H9 (cell line): ENCODE results near the gene ZNF587B. TPM values are rescaled to one million over a fixed set of nuclear protein-coding genes. Genes with fewer than 3 reads are reported as not detected.

Experiments
- DNase-seq: peaks from one replicate; pipeline ENCODE4 v3.0.0-alpha.2; 2017
- H2AFZ ChIP-seq: one replicate; pipeline ENCODE4 v1.6.1; 2013; ENCODE audit warnings: mild to moderate bottlenecking, low read length, control low read depth, moderate library complexity
- H2AK5ac ChIP-seq: 2 replicates; pipeline ENCODE4 v1.6.1; 2013; ENCODE audit warnings: low read length, control low read depth, mixed read lengths; ENCODE audit not compliant: insufficient read length
- H2BK120ac ChIP-seq: one replicate; pipeline ENCODE4 v1.6.1; 2013; ENCODE audit warnings: low read depth, mild to moderate bottlenecking, low read length, control low read depth, inconsistent platforms; ENCODE audit not compliant: poor library complexity, severe bottlenecking
- H2BK12ac ChIP-seq: 2 replicates; pipeline ENCODE4 v1.6.1; 2013; ENCODE audit warnings: low read length, control low read depth, mixed read lengths, low read depth; ENCODE audit not compliant: insufficient read length
- H2BK15ac ChIP-seq: 2 replicates; pipeline ENCODE4 v1.6.1; 2013; ENCODE audit warnings: low read depth, low read length, control low read depth
- H2BK20ac ChIP-seq: one replicate; pipeline ENCODE4 v1.6.1; 2013; ENCODE audit warnings: low read depth, mild to moderate bottlenecking, low read length, control low read depth, inconsistent platforms; ENCODE audit not compliant: poor library complexity, severe bottlenecking
- H2BK5ac ChIP-seq: 2 replicates; pipeline ENCODE4 v1.6.1; 2013; ENCODE audit warnings: low read length, control low read depth, mixed read lengths; ENCODE audit not compliant: insufficient read length
- H3K14ac ChIP-seq: 2 replicates; pipeline ENCODE4 v1.6.1; 2013; ENCODE audit warnings: low read length, control low read depth; ENCODE audit not compliant: insufficient read depth
- H3K18ac ChIP-seq: 2 replicates; pipeline ENCODE4 v1.6.1; 2013; ENCODE audit warnings: low read depth, mild to moderate bottlenecking, mixed read lengths, low read length, control low read depth; ENCODE audit not compliant: insufficient read length
- H3K23ac ChIP-seq: 2 replicates; pipeline ENCODE4 v1.6.1; 2013; ENCODE audit warnings: low read length, control low read depth, mixed read lengths, low read depth; ENCODE audit not compliant: insufficient read length
- H3K23me2 ChIP-seq: 2 replicates; pipeline ENCODE4 v1.6.1; 2013; ENCODE audit warnings: low read depth, mild to moderate bottlenecking, mixed read lengths, low read length, control low read depth; ENCODE audit not compliant: insufficient read length, poor library complexity, severe bottlenecking
- H3K27ac ChIP-seq: 2 replicates; pipeline ENCODE4 v1.5.1; 2013; ENCODE audit warnings: low read length, control low read depth, mixed read lengths, low read depth; ENCODE audit not compliant: insufficient read length
- H3K27me3 ChIP-seq: 2 replicates; pipeline ENCODE4 v1.6.1; 2013; ENCODE audit warnings: low read length, control low read depth, inconsistent platforms; ENCODE audit not compliant: insufficient read depth
- H3K4ac ChIP-seq: 2 replicates; pipeline ENCODE4 v1.6.1; 2013; ENCODE audit warnings: low read depth, mild to moderate bottlenecking, control low read depth, inconsistent platforms, low read length, moderate library complexity
- H3K4me1 ChIP-seq: 2 replicates; pipeline ENCODE4 v1.6.1; 2013; ENCODE audit warnings: low read length, control low read depth, inconsistent platforms; ENCODE audit not compliant: insufficient read depth
- H3K4me2 ChIP-seq: 2 replicates; pipeline ENCODE4 v1.6.1; 2013; ENCODE audit warnings: low read length, control low read depth, mixed read lengths; ENCODE audit not compliant: insufficient read length, insufficient read depth
- H3K56ac ChIP-seq: 2 replicates; pipeline ENCODE4 v1.6.1; 2013; ENCODE audit warnings: low read depth, mild to moderate bottlenecking, mixed read lengths, low read length, control low read depth; ENCODE audit not compliant: insufficient read length
- H3K79me1 ChIP-seq: 2 replicates; pipeline ENCODE4 v1.6.1; 2013; ENCODE audit warnings: low read depth, mild to moderate bottlenecking, moderate library complexity, low read length, control low read depth, inconsistent platforms; ENCODE audit not compliant: insufficient read depth, poor library complexity, severe bottlenecking
- H3K79me2 ChIP-seq: 2 replicates; pipeline ENCODE4 v1.6.1; 2013; ENCODE audit warnings: low read length, control low read depth, inconsistent platforms; ENCODE audit not compliant: insufficient read depth
- H3K9ac ChIP-seq: 2 replicates; pipeline ENCODE4 v1.6.1; 2013; ENCODE audit warnings: low read length, control low read depth, mixed read lengths; ENCODE audit not compliant: insufficient read length; ENCODE audit errors: extremely low read depth
- H3K9me3 ChIP-seq: one replicate; pipeline ENCODE4 v1.6.1; 2013; ENCODE audit warnings: low read depth, low read length, inconsistent platforms; ENCODE audit not compliant: control insufficient read depth
- H3T11ph ChIP-seq: one replicate; pipeline ENCODE4 v1.6.1; 2013; ENCODE audit warnings: mild to moderate bottlenecking, low read length, control low read depth, inconsistent platforms
- H4K20me1 ChIP-seq: one replicate; pipeline ENCODE4 v1.6.1; 2013; ENCODE audit not compliant: control insufficient read depth, insufficient read length, insufficient read depth
- H4K5ac ChIP-seq: 2 replicates; pipeline ENCODE4 v1.6.1; 2013; ENCODE audit warnings: low read depth, mild to moderate bottlenecking, mixed read lengths, low read length, control low read depth; ENCODE audit not compliant: insufficient read length
- H4K8ac ChIP-seq: replicated peaks from 2 replicates; pipeline ENCODE4 v1.6.1; 2013; ENCODE audit warnings: low read length, control low read depth, mixed read lengths, low read depth; ENCODE audit not compliant: insufficient read length
- H4K91ac ChIP-seq: 2 replicates; pipeline ENCODE4 v1.6.1; 2013; ENCODE audit warnings: low read depth, mild to moderate bottlenecking, moderate library complexity, mixed read lengths, low read length, control low read depth; ENCODE audit not compliant: insufficient read length
- H3K27ac Mint-ChIP-seq, 3 experiments: 2 replicates in 2 of 3; 3 replicates in 1 of 3; pipeline ENCODE4 v1.8.0; 2020 to 2021; ENCODE audit warnings: mixed read lengths in 3 of 3, mild to moderate bottlenecking in 1 of 3, moderate library complexity in 1 of 3
- H3K27me3 Mint-ChIP-seq: 2 replicates; pipeline ENCODE4 v1.8.0; 2021; ENCODE audit warnings: low read depth, mild to moderate bottlenecking, moderate library complexity, mixed read lengths
- H3K36me3 Mint-ChIP-seq, 3 experiments: 2 replicates in 2 of 3; 3 replicates in 1 of 3; pipeline ENCODE4 v1.8.0; 2020 to 2021; ENCODE audit warnings: low read depth in 3 of 3, mixed read lengths in 3 of 3; ENCODE audit not compliant: insufficient read depth in 1 of 3
- H3K4me1 Mint-ChIP-seq, 2 experiments: 2 replicates each; pipeline ENCODE4 v1.8.0; 2020; ENCODE audit warnings: mixed read lengths in 2 of 2
- H3K4me3 Mint-ChIP-seq, 2 experiments: 2 replicates in 1 of 2; 3 replicates in 1 of 2; pipeline ENCODE4 v1.8.0; 2020 to 2021; ENCODE audit warnings: mild to moderate bottlenecking in 2 of 2, mixed read lengths in 2 of 2, moderate library complexity in 1 of 2
- H3K9me3 Mint-ChIP-seq, 2 experiments: 2 replicates in 1 of 2; 3 replicates in 1 of 2; pipeline ENCODE4 v1.8.0; 2020; ENCODE audit warnings: mild to moderate bottlenecking in 2 of 2, mixed read lengths in 2 of 2, moderate library complexity in 1 of 2
- WGBS: extraction: QIAGEN DNeasy Blood & Tissue Kit; methylation state at CpG from one replicate; pipeline ENCODE4 v1.1.7; 2013; ENCODE audit warnings: missing lambda C conversion rate, low lambda C conversion rate, mixed read lengths; ENCODE audit not compliant: insufficient read length; ENCODE audit errors: extremely low coverage; 5-methylcytosine and 5-hydroxymethylcytosine counted together
- total RNA-seq: library from RNA; stranded (reverse); gene quantifications from 2 replicates; pipeline ENCODE4 v1.2.1, GENCODE V29; 2021
- TF ChIP-seq, protein P1 (sequence below): fragments of 200-600 bp; sonication (generic); conservative IDR thresholded peaks from 3 replicates; pipeline ENCODE4 v1.8.0; 2021; ENCODE audit warnings: antibody characterized with exemption, mild to moderate bottlenecking

The ZNF587B gene
- total RNA-seq, 1 experiment from 2014 or later, result 45.2 TPM

DNA sequence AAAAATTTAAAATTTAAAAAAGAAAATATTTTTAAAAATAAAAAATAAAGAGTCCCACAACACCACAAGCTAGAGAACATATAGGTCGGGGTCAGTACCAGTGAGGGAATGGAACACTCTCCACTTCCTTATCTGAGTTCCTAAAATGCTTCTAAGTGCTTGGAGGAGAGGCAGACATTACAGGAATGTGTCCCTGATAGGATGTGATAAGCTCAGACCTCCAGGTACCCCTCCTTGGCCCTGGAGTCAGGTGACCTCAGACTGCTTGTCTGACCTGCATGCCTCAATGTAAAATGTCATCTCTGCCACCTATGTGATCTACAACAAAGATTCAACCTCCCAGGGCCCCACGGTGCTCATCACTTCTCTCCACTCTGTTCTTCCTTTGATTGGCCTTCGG is 55.9 kb downstream of the ZNF587B start:
- peaks cover 43 to 55% (median 49%) of the 10 kb centered on the region in 3 experiments for H3K36me3 Mint-ChIP-seq

More for the DNA sequence above, 55.9 kb downstream of the ZNF587B start:
- Histone ChIP-seq H2AK5ac (no peak overlapping the region), H3K56ac (no peak overlapping the region), H3K14ac (no peak overlapping the region), H3K27me3 (no peaks in the 10 kb centered on the region), H2BK12ac (no peak overlapping the region), H2AFZ (no peak overlapping the region), H3K9me3 (no peaks in the 10 kb centered on the region), H3K23me2 (peaks cover 10% of the 10 kb centered on the region), H3K4me2 (peak overlapping the region; percentile 51), H4K20me1 (no peaks in the 10 kb centered on the region), H4K8ac (no peak overlapping the region), H3T11ph (no peak overlapping the region), H3K79me1 (no peaks in the 10 kb centered on the region), H3K79me2 (peaks cover 46% of the 10 kb centered on the region), H2BK15ac (no peak overlapping the region), H2BK120ac (no peak overlapping the region), H3K27ac (no peak overlapping the region), H4K91ac (no peak overlapping the region), H3K9ac (no peak overlapping the region), H2BK5ac (no peak overlapping the region), H3K4me1 (0 out of 2 replicates have a peak, but pooled peaks cover 3% of the 10 kb centered on the region), H3K18ac (no peak overlapping the region), H3K23ac (no peak overlapping the region), H4K5ac (no peak overlapping the region), H3K4ac (no peak overlapping the region), H2BK20ac (no peak overlapping the region)
- Mint-ChIP-seq H3K4me3 (peak overlapping the region; percentile 93 to 95), H3K9me3 (peaks cover 0 to 16% of the 10 kb centered on the region in 2 experiments; a peak in 3 of 5 replicates), H3K4me1 (peaks cover 38 to 48% of the 10 kb centered on the region in 2 experiments), H3K27me3 (no peaks in the 10 kb centered on the region), H3K27ac (peak overlapping the region; percentile 83 to 97 (median 89))
- TF ChIP-seq, protein P1, sequence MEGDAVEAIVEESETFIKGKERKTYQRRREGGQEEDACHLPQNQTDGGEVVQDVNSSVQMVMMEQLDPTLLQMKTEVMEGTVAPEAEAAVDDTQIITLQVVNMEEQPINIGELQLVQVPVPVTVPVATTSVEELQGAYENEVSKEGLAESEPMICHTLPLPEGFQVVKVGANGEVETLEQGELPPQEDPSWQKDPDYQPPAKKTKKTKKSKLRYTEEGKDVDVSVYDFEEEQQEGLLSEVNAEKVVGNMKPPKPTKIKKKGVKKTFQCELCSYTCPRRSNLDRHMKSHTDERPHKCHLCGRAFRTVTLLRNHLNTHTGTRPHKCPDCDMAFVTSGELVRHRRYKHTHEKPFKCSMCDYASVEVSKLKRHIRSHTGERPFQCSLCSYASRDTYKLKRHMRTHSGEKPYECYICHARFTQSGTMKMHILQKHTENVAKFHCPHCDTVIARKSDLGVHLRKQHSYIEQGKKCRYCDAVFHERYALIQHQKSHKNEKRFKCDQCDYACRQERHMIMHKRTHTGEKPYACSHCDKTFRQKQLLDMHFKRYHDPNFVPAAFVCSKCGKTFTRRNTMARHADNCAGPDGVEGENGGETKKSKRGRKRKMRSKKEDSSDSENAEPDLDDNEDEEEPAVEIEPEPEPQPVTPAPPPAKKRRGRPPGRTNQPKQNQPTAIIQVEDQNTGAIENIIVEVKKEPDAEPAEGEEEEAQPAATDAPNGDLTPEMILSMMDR, result no peak
- no CpG with 5 or more reads among the region's 3 CpGs for WGBS
- DNase-seq, result no peak
